Kidney (tissue), 14 donors: Measurements from ENCODE around the gene ACBD6. TPM values are rescaled to one million over a fixed set of nuclear protein-coding genes. Genes with fewer than 3 reads are reported as not detected.

Source experiments
- DNase-seq, 5 donors: peaks; one replicate each; pipeline ENCODE4 v3.0.0-alpha.2; 2013 to 2020
- FAIRE-seq: peaks from 2 replicates; lab custom pipeline; 2012; peaks lifted over from hg19 to GRCh38; lab: Jason Lieb, UNC
- H3K27ac ChIP-seq, 2 donors: one replicate each; pipeline ENCODE4 v1.7.0; 2013; ENCODE audit warnings: low read depth in 2 of 2, low read length in 2 of 2, inconsistent platforms in 1 of 2
- H3K27me3 ChIP-seq: one replicate; pipeline ENCODE4 v1.7.1; 2013; ENCODE audit warnings: low read length, inconsistent platforms; ENCODE audit not compliant: control insufficient read depth, insufficient read depth
- H3K36me3 ChIP-seq, 3 donors: one replicate each; pipeline versions ENCODE4 v1.7.0 to v1.7.1; 2013; ENCODE audit warnings: low read length in 3 of 3, control low read depth in 1 of 3, inconsistent platforms in 1 of 3; ENCODE audit not compliant: insufficient read depth in 3 of 3, control insufficient read depth in 2 of 3
- H3K4me1 ChIP-seq, 3 donors: one replicate each; pipeline versions ENCODE4 v1.7.0 to v1.7.1; 2013; ENCODE audit warnings: low read length in 3 of 3, inconsistent platforms in 1 of 3, low read depth in 1 of 3; ENCODE audit not compliant: control insufficient read depth in 2 of 3, insufficient read depth in 2 of 3
- H3K4me3 ChIP-seq, 3 donors: one replicate each; pipeline versions ENCODE4 v1.7.0 to v1.8.1; 2013; ENCODE audit warnings: low read length in 3 of 3, control low read depth in 1 of 3, inconsistent platforms in 1 of 3
- H3K9ac ChIP-seq, 3 donors: one replicate each; pipeline versions ENCODE4 v1.7.0 to v1.7.1; 2013; ENCODE audit warnings: low read length in 3 of 3, control low read depth in 1 of 3, inconsistent platforms in 1 of 3
- H3K9me3 ChIP-seq, 3 donors: one replicate each; pipeline versions ENCODE4 v1.7.0 to v1.7.1; 2013; ENCODE audit warnings: low read length in 3 of 3, control low read depth in 1 of 3, inconsistent platforms in 1 of 3; ENCODE audit not compliant: control insufficient read depth in 2 of 3, insufficient read depth in 1 of 3
- CTCF ChIP-seq: IDR thresholded peaks from 3 replicates; pipeline ENCODE4 v1.5.1; 2012; ENCODE audit warnings: mild to moderate bottlenecking, moderate library complexity, borderline replicate concordance; ENCODE audit not compliant: insufficient read depth; ENCODE audit errors: extremely low read depth
- intact Hi-C: fragments of 100-400 bp; cut with DNase I; formaldehyde crosslinking; loops from one replicate; pipeline ENCODE4 v1.11.1; 2022
- polyA plus RNA-seq: library from polyadenylated mRNA; stranded (reverse); fragments of 350-450 nt; fragmentation: Illumina TruSeq; extraction: RNeasy Lipid Tissue Mini Kit (QIAGEN cat#74804); gene quantifications from one replicate; pipeline ENCODE4 v1.2.3, GENCODE V29; 2014; ENCODE audit warnings: low read depth, low replicate concordance; ENCODE audit not compliant: insufficient read depth
- total RNA-seq: library from RNA; stranded (reverse); fragmentation: NEBNext Ultra II Directional; extraction: Animal tissue kit (Norgen Biotek cat#: 25700); gene quantifications from one replicate; pipeline ENCODE4 v1.2.1, GENCODE V29; 2021
- donor health status: control.
- donor health status: control.
- donor health status: control.
- donor health status: control.
- donor health status: control.
- donor health status: DM: yes; HTN: yes; CAD: no.
- donor health status: Normal renal cell carcinoma (clear cell type).

The ACBD6 gene
- total and polyA plus RNA-seq, 2 donors from 2014 or later: 30.9 to 36.4 TPM

GRCh38 chr1:180255536-180256340 is 246.6 kb downstream of the ACBD6 start:
- H3K27ac ChIP-seq: no peak overlapping the region
- no peak for TF ChIP-seq CTCF
- H3K9ac ChIP-seq: no peak overlapping the region
- H3K4me3 ChIP-seq: no peak overlapping the region
- DNase-seq (peak in 2 of 5 donors; percentile 42 to 48), FAIRE-seq (no peak)
- intact Hi-C loops: loop anchor here (10.0 kb wide), 1 partner anchor 219 kb away; no protein-coding TSS in a partner anchor
- no peaks in the 10 kb centered on the region for H3K36me3 ChIP-seq
- no peaks in the 10 kb centered on the region for H3K9me3 ChIP-seq
- H3K4me1 ChIP-seq: peaks cover 0 to 13% (median 0%) of the 10 kb centered on the region in 3 donors
- no peaks in the 10 kb centered on the region for H3K27me3 ChIP-seq

GRCh38 chr1:180254854-180255253 is 247.5 kb downstream of the ACBD6 start:
- H3K27me3 ChIP-seq: no peaks in the 10 kb centered on the region
- no peak overlapping the region for H3K4me3 ChIP-seq
- no peak overlapping the region for H3K27ac ChIP-seq
- peak in 2 of 5 donors; percentile 30 to 64 for DNase-seq
- intact Hi-C loops: loop anchor here (10.0 kb wide), 1 partner anchor 220 kb away; no protein-coding TSS in a partner anchor
- no peak for FAIRE-seq
- H3K36me3 ChIP-seq: no peaks in the 10 kb centered on the region
- no peaks in the 10 kb centered on the region for H3K9me3 ChIP-seq
- TF ChIP-seq CTCF: no peak
- H3K4me1 ChIP-seq: peaks cover 0 to 8% (median 0%) of the 10 kb centered on the region in 3 donors
- H3K9ac ChIP-seq: no peak overlapping the region

- Histone ChIP-seq H3K4me3 (no peak overlapping the region), H3K4me1 (peaks cover 0 to 8% (median 0%) of the 10 kb centered on the region in 3 donors), H3K9me3 (no peaks in the 10 kb centered on the region), H3K9ac (no peak overlapping the region), H3K36me3 (no peaks in the 10 kb centered on the region), H3K27ac (no peak overlapping the region), H3K27me3 (no peaks in the 10 kb centered on the region)
- no peak for TF ChIP-seq CTCF
- intact Hi-C loops: loop anchor here (10.0 kb wide), 1 partner anchor 220 kb away; no protein-coding TSS in a partner anchor
- FAIRE-seq (no peak), DNase-seq (no peak)
Observed at GRCh38 chr1:180254496-180254819, 247.9 kb downstream of the ACBD6 start.
